ENCODE data around the gene CILP2. TPM values are rescaled to one million over a fixed set of nuclear protein-coding genes. Genes with fewer than 3 reads are reported as not detected.

The CILP2 gene
- total and polyA plus RNA-seq, 9 of the 15 experiments (the other 6 are each of a cell fraction or from before 2014, with no cell fraction given), result 0.04 to 0.35 (median 0.05) TPM; not detected in 2

DNA sequence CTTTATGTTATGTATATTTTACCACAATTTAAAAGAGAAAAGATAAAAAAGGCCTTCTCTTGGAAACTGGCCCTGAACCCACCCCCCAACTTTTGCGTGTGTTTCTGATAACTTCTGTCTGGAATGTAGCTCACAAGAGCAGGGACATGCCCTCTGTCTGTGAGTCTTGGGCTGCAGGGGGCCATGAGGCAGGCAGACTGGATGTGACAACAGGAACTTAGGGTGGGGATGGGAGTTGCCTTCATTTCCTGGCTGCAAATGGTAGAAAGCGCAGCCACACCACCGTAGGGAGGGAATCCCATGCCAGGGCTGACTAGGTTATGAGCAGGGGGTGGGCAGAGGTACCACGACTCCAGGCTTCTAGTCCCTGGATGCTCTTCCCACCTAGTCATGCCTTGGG lies 21.9 kb downstream of the CILP2 start:
- TF ChIP-seq ZNF23 (CRISPR knock-in tag; IDR thresholded peaks at IDR 0.05) (no peak), BRCA1 (IDR thresholded peaks at IDR 0.05) (no peak), BRCA1 (CRISPR knock-in tag; IDR thresholded peaks at IDR 0.05) (no peak), SLC30A9 (CRISPR knock-in tag; IDR thresholded peaks at IDR 0.05) (no peak), COPS2 (conservative IDR thresholded peaks at IDR 0.05) (no peak), BRF1 (IDR thresholded peaks at IDR 0.05; ENCODE audit: borderline replicate concordance, extremely low read depth, insufficient read length) (no peak), RNF2 (IDR thresholded peaks at IDR 0.05) (no peak), FUS (optimal IDR thresholded peaks at IDR 0.05; ENCODE audit: low read depth, low read length) (no peak), TAF9B (IDR thresholded peaks at IDR 0.05; ENCODE audit: partially characterized antibody) (no peak)
- TF ChIP-seq, protein P1, sequence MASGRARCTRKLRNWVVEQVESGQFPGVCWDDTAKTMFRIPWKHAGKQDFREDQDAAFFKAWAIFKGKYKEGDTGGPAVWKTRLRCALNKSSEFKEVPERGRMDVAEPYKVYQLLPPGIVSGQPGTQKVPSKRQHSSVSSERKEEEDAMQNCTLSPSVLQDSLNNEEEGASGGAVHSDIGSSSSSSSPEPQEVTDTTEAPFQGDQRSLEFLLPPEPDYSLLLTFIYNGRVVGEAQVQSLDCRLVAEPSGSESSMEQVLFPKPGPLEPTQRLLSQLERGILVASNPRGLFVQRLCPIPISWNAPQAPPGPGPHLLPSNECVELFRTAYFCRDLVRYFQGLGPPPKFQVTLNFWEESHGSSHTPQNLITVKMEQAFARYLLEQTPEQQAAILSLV (tag; IDR thresholded peaks at IDR 0.05), result no peak
- Histone ChIP-seq H3K9me3 (replicated peaks; ENCODE audit: control insufficient read depth, insufficient read depth, low read depth, low read length) (no peaks in the 10 kb centered on the region), H3K4me3 (no peak overlapping the region), H3K27me3 (ENCODE audit: control insufficient read depth in 2 of 2, insufficient read depth in 2 of 2, low read length in 2 of 2) (peaks cover 0 to 21% of the 10 kb centered on the region in 2 experiments; a peak in 3 of 5 replicates), H4K20me1 (replicated peaks; ENCODE audit: control insufficient read depth, insufficient read depth, low read length) (peaks cover 7% of the 10 kb centered on the region; the same call in 1 of the 2 replicates), H2AFZ (ENCODE audit: low read depth, low read length) (no peak overlapping the region), H3K9ac (ENCODE audit: insufficient read depth in 1 of 2, low read depth in 2 of 2, low read length in 2 of 2) (peak overlapping the region in 1 of 2 experiments; percentile 35; a peak in 1 of 4 replicates), H3K36me3 (ENCODE audit: control insufficient read depth, insufficient read depth, low read length) (no peaks in the 10 kb centered on the region), H3K27ac (ENCODE audit: extremely low read depth, low read depth, low read length) (no peak overlapping the region), H3K4me1 (replicated peaks in 1 of 2; ENCODE audit: control insufficient read depth in 2 of 2, insufficient read depth in 2 of 2, low read length in 2 of 2) (peaks cover 0 to 19% of the 10 kb centered on the region in 2 experiments; a peak in 2 of 5 replicates), H3K79me2 (ENCODE audit: control insufficient read depth, insufficient read depth, low read length) (no peaks in the 10 kb centered on the region), H3K4me2 (ENCODE audit: insufficient read depth, low read length) (no peak overlapping the region), H3K9me1 (ENCODE audit: control insufficient read depth, insufficient read depth, low read length) (no peaks in the 10 kb centered on the region)
- POLR2A ChIA-PET, result no interaction called here
- in situ Hi-C loops (cut with MboI) (loop anchor here (10.0 kb wide), 1 partner anchor 395 kb away; no protein-coding TSS in a partner anchor), intact Hi-C loops (cut with micrococcal nuclease) (loop anchor here (10.0 kb wide), 1 partner anchor 185 kb away; no protein-coding TSS in a partner anchor)
- CTCF ChIA-PET (ENCODE audit: low intra/inter-chr PET ratio), result no interaction called here
- no peak for DNase-seq (ENCODE audit: extremely low read depth in 1 of 4, low spot score in 3 of 4)
- BruUV-seq (replicated peaks), result no TSS peak
- no peak for FAIRE-seq
- 14% methylated on average over 4 of the region's 4 CpGs for WGBS (ENCODE audit: insufficient coverage, low coverage, missing lambda C conversion rate)
- ATAC-seq, result no peak

All from K562 (cell line).